CD4-positive, alpha-beta memory T cell (primary cell): ENCODE data around the gene CPXM2. TPM values are rescaled to one million over a fixed set of nuclear protein-coding genes. Genes with fewer than 3 reads are reported as not detected.

Experiments used
- CTCF ChIA-PET: fragments of 350-600 bp; sonication (Branson Sonifier 250); formaldehyde crosslinking; loops from one replicate; lab custom pipeline; 2021; ENCODE audit warnings: inconsistent platforms; ENCODE audit not compliant: partially characterized antibody; lab: Charles Lee
- POLR2A ChIA-PET: fragments of 350-600 bp; sonication (Branson Sonifier 250); formaldehyde crosslinking; loops from one replicate; lab custom pipeline; 2021; ENCODE audit not compliant: partially characterized antibody; lab: Charles Lee
- DNase-seq, 5 donors: peaks; one replicate each; pipeline versions ENCODE4 v3.0.0 to v3.0.0-alpha.2; 2020 to 2022; ENCODE audit warnings: mixed read lengths in 1 of 5
- H3K27ac ChIP-seq: one replicate; pipeline ENCODE4 v1.7.0; 2013; ENCODE audit warnings: low read depth, low read length
- H3K27me3 ChIP-seq: 2 replicates; pipeline ENCODE4 v1.7.0; 2013; ENCODE audit warnings: mild to moderate bottlenecking, low read length, moderate library complexity; ENCODE audit not compliant: insufficient read depth
- H3K36me3 ChIP-seq: 2 replicates; pipeline ENCODE4 v1.7.0; 2013; ENCODE audit warnings: mild to moderate bottlenecking, low read length, moderate library complexity; ENCODE audit not compliant: insufficient read depth
- H3K4me1 ChIP-seq: 2 replicates; pipeline ENCODE4 v1.7.0; 2013; ENCODE audit warnings: mild to moderate bottlenecking, low read length, moderate library complexity; ENCODE audit not compliant: insufficient read depth
- H3K4me3 ChIP-seq, 2 donors: one replicate each; pipeline ENCODE4 v1.7.0; 2013; ENCODE audit warnings: low read length in 2 of 2, mild to moderate bottlenecking in 1 of 2
- H3K9me3 ChIP-seq, 2 donors: one replicate each; pipeline ENCODE4 v1.7.0; 2013; ENCODE audit warnings: low read length in 2 of 2, control low read depth in 1 of 2; ENCODE audit not compliant: control insufficient read depth in 1 of 2
- H3K27ac Mint-ChIP-seq, 7 donors: one replicate each; pipeline ENCODE4 v1.8.0; 2020 to 2021; ENCODE audit warnings: mixed read lengths in 7 of 7, mild to moderate bottlenecking in 6 of 7, inconsistent platforms in 3 of 7, moderate library complexity in 3 of 7
- H3K27me3 Mint-ChIP-seq, 2 donors: one replicate each; pipeline ENCODE4 v1.8.0; 2020 to 2021; ENCODE audit warnings: mixed read lengths in 2 of 2
- H3K36me3 Mint-ChIP-seq, 2 donors: one replicate each; pipeline ENCODE4 v1.8.0; 2020 to 2021; ENCODE audit warnings: mixed read lengths in 2 of 2, inconsistent platforms in 1 of 2, mild to moderate bottlenecking in 1 of 2
- H3K4me1 Mint-ChIP-seq, 4 donors: one replicate each; pipeline ENCODE4 v1.8.0; 2020 to 2021; ENCODE audit warnings: mixed read lengths in 4 of 4, mild to moderate bottlenecking in 1 of 4
- H3K4me3 Mint-ChIP-seq, 8 donors: one replicate each; pipeline ENCODE4 v1.8.0; 2020 to 2021; ENCODE audit warnings: mixed read lengths in 8 of 8, mild to moderate bottlenecking in 7 of 8, moderate library complexity in 6 of 8, inconsistent platforms in 3 of 8
- H3K9me3 Mint-ChIP-seq, 8 donors: one replicate each; pipeline ENCODE4 v1.8.0; 2020 to 2021; ENCODE audit warnings: mixed read lengths in 8 of 8, mild to moderate bottlenecking in 5 of 8, inconsistent platforms in 3 of 8, moderate library complexity in 1 of 8
- intact Hi-C: fragments of 100-400 bp; cut with micrococcal nuclease; formaldehyde crosslinking; loops from one replicate; pipeline ENCODE4 v1.15.1; 2023
- polyA plus RNA-seq, 2 donors: library from polyadenylated mRNA; unstranded; fragments of 300-500 nt; fragmentation: Illumina TruSeq; gene quantifications; one replicate each; pipeline ENCODE4 v1.2.3, GENCODE V29; 2021
- total RNA-seq, 2 experiments: library from RNA; stranded (reverse); gene quantifications; one replicate each; pipeline ENCODE4 v1.2.3, GENCODE V29; 2021

The CPXM2 gene
- total and polyA plus RNA-seq, 4 experiments from 2014 or later = not detected

GRCh38 chr10:123884351-123884906, 7.2 kb downstream of the CPXM2 start:
- intact Hi-C loops = no loop called here
- Histone ChIP-seq H3K27ac (no peak overlapping the region), H3K27me3 (no peaks in the 10 kb centered on the region), H3K9me3 (no peaks in the 10 kb centered on the region), H3K36me3 (no peaks in the 10 kb centered on the region), H3K4me3 (no peak overlapping the region), H3K4me1 (no peaks in the 10 kb centered on the region)
- DNase-seq = no peak
- Mint-ChIP-seq H3K36me3 (no peaks in the 10 kb centered on the region), H3K27me3 (peaks cover 0 to 1% of the 10 kb centered on the region in 2 donors), H3K4me3 (no peak overlapping the region), H3K27ac (no peak overlapping the region), H3K4me1 (no peaks in the 10 kb centered on the region), H3K9me3 (no peaks in the 10 kb centered on the region)
- CTCF ChIA-PET = no interaction called here
- POLR2A ChIA-PET = no interaction called here

DNA sequence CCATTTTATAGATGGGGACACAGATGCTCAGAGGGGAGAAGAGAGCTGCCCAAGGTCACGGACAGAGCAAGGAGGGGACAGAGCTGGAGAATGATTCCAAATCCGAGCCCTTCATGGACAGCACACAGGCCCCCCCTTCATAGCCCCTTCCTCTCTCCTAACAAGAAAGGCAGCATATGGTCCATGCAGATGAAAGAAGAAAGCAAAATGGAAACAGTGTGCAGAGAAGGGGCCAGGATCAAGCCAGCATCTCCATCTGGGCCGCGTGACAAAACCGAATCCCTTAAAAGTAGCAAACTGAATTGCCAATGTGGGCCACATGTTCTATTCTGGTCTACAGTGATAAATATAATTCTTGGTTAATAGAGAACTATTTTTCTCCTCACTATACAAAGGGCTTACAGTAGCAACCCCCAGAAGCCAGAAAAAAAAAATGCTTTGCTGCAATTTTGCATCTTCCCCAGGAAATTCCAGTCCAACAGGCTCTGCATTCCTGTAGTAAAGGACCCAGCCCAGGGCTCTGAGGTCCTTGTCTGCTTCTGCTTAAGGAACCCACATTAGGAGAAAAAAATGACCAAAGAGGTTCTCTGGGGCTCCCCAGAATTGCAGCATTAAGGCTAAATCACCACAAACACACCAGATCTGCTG, 7.8 kb downstream of the CPXM2 start:
- no peak for DNase-seq
- no peaks in the 10 kb centered on the region for H3K4me1 ChIP-seq
- no peaks in the 10 kb centered on the region for H3K36me3 ChIP-seq
- no peaks in the 10 kb centered on the region for H3K27me3 ChIP-seq
- Mint-ChIP-seq H3K27me3 (peaks cover 0 to 1% of the 10 kb centered on the region in 2 donors), H3K36me3 (no peaks in the 10 kb centered on the region), H3K4me1 (no peaks in the 10 kb centered on the region), H3K9me3 (no peaks in the 10 kb centered on the region), H3K27ac (no peak overlapping the region), H3K4me3 (no peak overlapping the region)
- intact Hi-C loops = no loop called here
- H3K9me3 ChIP-seq = no peaks in the 10 kb centered on the region
- H3K27ac ChIP-seq = no peak overlapping the region
- ChIA-PET POLR2A (no interaction called here), CTCF (no interaction called here)
- H3K4me3 ChIP-seq = no peak overlapping the region

DNA sequence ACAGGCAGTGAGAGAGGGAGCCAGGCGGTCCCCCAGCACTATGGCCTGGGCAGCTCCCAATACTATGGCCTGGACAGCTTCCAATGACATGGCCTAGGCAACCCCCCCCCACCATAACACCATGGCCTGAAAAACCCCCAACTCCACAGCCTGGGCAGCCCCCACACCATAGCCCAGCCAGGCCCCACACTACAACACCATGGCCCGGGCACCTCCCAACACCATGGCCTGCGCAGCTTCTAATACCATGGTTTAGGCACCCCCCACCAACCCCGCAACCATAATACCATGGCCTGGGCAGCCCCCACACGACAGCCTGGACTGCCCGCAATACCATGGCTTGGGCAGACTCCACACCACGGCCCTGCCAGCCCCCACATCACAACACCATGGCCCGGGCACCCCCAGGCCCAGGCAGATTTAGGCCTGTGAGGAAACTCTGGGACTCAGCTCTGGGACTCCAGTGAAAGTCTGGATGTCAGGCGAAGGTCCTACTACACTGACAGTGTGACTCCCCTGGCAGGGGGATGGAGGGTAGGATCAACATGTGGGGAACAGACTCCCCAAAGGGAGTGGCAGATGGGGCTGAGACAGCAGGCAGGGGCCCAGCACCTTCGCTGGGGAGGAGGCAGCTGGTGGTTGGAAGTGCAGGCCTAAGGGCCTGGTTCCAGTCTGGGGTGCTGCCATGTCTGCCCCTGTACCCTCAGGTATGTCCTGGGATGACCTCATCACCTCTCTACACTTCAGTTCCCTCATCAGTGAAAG, 8.7 kb downstream of the CPXM2 start:
- ChIA-PET CTCF (no interaction called here), POLR2A (no interaction called here)
- H3K36me3 ChIP-seq = no peaks in the 10 kb centered on the region
- Mint-ChIP-seq H3K36me3 (no peaks in the 10 kb centered on the region), H3K27me3 (peaks cover 0 to 5% of the 10 kb centered on the region in 2 donors), H3K4me1 (no peaks in the 10 kb centered on the region), H3K9me3 (peaks cover 0 to 1% (median 0%) of the 10 kb centered on the region in 8 donors), H3K4me3 (no peak overlapping the region), H3K27ac (no peak overlapping the region)
- no peaks in the 10 kb centered on the region for H3K9me3 ChIP-seq
- intact Hi-C loops = no loop called here
- H3K4me1 ChIP-seq = no peaks in the 10 kb centered on the region
- H3K27ac ChIP-seq = no peak overlapping the region
- no peaks in the 10 kb centered on the region for H3K27me3 ChIP-seq
- DNase-seq = no peak
- H3K4me3 ChIP-seq = no peak overlapping the region

DNA sequence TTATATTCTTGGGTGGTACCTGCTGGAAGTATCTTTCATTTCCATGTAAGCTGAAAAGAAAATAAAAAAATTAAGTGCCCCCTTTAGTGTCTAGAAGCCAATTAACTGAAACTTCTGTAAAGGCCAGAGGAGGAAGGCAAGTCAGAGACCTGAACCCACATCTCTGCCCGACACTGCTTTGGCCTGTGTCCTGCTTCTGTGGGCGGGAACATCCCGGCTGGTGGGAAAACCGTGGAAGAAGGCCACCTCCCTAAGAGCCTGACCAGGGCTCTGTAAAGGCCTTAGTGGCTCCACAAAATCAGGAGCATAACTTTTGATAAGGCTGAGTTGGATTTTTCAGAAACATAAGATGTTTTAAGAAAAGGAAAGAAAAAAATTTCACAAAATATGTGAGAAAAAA, 9.4 kb downstream of the CPXM2 start:
- no peaks in the 10 kb centered on the region for H3K4me1 ChIP-seq
- H3K27me3 ChIP-seq = no peaks in the 10 kb centered on the region
- no peaks in the 10 kb centered on the region for H3K36me3 Mint-ChIP-seq
- peaks cover 0 to 4% (median 0%) of the 10 kb centered on the region in 8 donors for H3K9me3 Mint-ChIP-seq
- no peak overlapping the region for H3K4me3 Mint-ChIP-seq
- H3K27ac ChIP-seq = no peak overlapping the region
- H3K27ac Mint-ChIP-seq = no peak overlapping the region
- H3K36me3 ChIP-seq = no peaks in the 10 kb centered on the region
- DNase-seq = no peak
- CTCF ChIA-PET = no interaction called here
- POLR2A ChIA-PET = no interaction called here
- no peaks in the 10 kb centered on the region for H3K9me3 ChIP-seq
- H3K4me3 ChIP-seq = no peak overlapping the region
- no peaks in the 10 kb centered on the region for H3K4me1 Mint-ChIP-seq
- intact Hi-C loops = no loop called here
- H3K27me3 Mint-ChIP-seq = peaks cover 0 to 5% of the 10 kb centered on the region in 2 donors

GRCh38 chr10:123879606-123880257, 11.9 kb downstream of the CPXM2 start:
- H3K4me1 ChIP-seq = no peaks in the 10 kb centered on the region
- H3K9me3 ChIP-seq = no peaks in the 10 kb centered on the region
- no peak overlapping the region for H3K27ac Mint-ChIP-seq
- H3K27me3 ChIP-seq = no peaks in the 10 kb centered on the region
- no peak overlapping the region for H3K4me3 Mint-ChIP-seq
- H3K36me3 Mint-ChIP-seq = no peaks in the 10 kb centered on the region
- no peak for DNase-seq
- H3K27ac ChIP-seq = no peak overlapping the region
- H3K9me3 Mint-ChIP-seq = peaks cover 0 to 7% (median 0%) of the 10 kb centered on the region in 8 donors
- H3K36me3 ChIP-seq = no peaks in the 10 kb centered on the region
- H3K27me3 Mint-ChIP-seq = peaks cover 0 to 4% of the 10 kb centered on the region in 2 donors
- ChIA-PET CTCF (no interaction called here), POLR2A (no interaction called here)
- no peaks in the 10 kb centered on the region for H3K4me1 Mint-ChIP-seq
- no peak overlapping the region for H3K4me3 ChIP-seq
- intact Hi-C loops = no loop called here

DNA sequence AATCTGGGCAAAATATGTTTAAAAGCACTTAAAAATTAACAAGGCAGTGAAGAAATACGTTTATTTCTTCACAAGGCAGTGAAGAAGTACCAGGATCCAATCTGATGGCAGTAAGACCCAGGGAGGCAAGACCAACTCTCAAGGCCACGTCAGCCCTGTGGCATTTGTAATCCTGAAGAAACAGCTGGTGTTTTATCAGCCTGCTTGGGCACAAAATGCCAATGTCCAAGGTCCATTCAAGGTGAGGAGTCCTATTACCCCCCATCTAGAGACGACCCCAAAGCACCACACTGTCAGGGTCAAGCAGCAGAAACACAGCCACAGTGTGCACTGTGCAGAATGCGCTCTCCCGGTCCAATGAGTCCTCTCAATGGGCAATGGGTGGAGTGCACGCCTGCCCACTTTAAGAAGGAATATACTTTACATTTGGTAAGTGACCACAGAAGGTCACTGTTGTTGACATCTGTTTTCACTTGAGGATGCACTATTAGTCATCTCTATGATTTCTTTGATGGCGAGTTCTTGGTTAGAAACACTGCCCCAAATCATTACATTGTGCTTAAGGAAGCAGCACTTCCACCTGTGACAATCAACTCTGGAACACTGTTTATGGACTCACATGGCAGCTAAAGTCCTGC, 12.8 kb downstream of the CPXM2 start:
- H3K27ac ChIP-seq = no peak overlapping the region
- Mint-ChIP-seq H3K27me3 (peaks cover 0 to 4% of the 10 kb centered on the region in 2 donors), H3K4me1 (no peaks in the 10 kb centered on the region), H3K36me3 (no peaks in the 10 kb centered on the region), H3K27ac (no peak overlapping the region), H3K4me3 (no peak overlapping the region), H3K9me3 (peaks cover 0 to 7% (median 0%) of the 10 kb centered on the region in 8 donors)
- no peaks in the 10 kb centered on the region for H3K27me3 ChIP-seq
- CTCF ChIA-PET = no interaction called here
- no peaks in the 10 kb centered on the region for H3K9me3 ChIP-seq
- no peaks in the 10 kb centered on the region for H3K4me1 ChIP-seq
- intact Hi-C loops = no loop called here
- POLR2A ChIA-PET = no interaction called here
- DNase-seq = no peak
- no peaks in the 10 kb centered on the region for H3K36me3 ChIP-seq
- H3K4me3 ChIP-seq = no peak overlapping the region

DNA sequence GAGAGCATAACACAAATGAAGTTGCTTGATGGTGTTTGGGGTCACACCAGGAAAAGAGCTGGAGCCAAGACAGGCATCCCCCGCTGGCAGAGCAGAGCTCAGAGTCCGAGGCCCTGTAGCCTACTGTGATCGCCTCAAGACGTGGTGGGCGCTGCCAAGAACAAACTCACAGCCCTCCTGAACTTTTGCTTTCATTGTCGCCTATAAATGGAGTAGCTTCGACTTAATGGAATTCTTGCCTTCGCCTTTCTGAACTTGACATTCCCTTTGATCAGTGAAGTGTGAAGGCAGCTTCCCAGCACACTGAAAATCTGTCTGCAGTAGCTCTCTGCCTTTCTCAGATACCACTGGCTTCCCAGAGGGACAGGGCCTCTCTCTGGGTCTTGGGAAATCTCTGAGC, 21.3 kb downstream of the CPXM2 start:
- Mint-ChIP-seq H3K4me3 (no peak overlapping the region), H3K9me3 (peaks cover 0 to 7% (median 0%) of the 10 kb centered on the region in 8 donors), H3K36me3 (no peaks in the 10 kb centered on the region), H3K4me1 (no peaks in the 10 kb centered on the region), H3K27me3 (peaks cover 0 to 3% of the 10 kb centered on the region in 2 donors), H3K27ac (no peak overlapping the region)
- Histone ChIP-seq H3K9me3 (no peaks in the 10 kb centered on the region), H3K27me3 (no peaks in the 10 kb centered on the region), H3K36me3 (no peaks in the 10 kb centered on the region), H3K4me3 (no peak overlapping the region), H3K4me1 (no peaks in the 10 kb centered on the region), H3K27ac (no peak overlapping the region)
- CTCF ChIA-PET = no interaction called here
- intact Hi-C loops = no loop called here
- DNase-seq = no peak
- POLR2A ChIA-PET = no interaction called here
